ENCODE data around the gene STK35.

DNA sequence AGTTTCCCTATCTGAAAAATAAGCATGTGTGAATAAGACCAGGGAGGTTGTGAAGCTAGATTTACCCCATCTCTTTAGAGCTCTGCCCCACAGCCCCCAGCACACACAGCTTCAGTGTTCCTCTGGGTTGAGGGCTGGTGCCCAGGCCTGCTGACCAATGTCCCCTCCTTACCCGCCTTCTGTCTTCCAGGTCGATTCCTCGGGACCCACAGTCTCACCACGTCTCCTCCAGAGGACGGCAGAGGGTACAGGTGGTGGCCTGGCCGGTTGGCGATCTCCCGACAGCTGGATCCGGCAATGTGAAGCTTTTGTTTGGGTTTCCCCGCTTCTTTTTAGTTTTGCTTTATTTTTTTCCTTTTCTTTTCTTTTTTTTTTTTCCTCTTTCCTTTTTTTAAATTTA is 42.0 kb downstream of the STK35 start:
- TF ChIP-seq, protein P1, sequence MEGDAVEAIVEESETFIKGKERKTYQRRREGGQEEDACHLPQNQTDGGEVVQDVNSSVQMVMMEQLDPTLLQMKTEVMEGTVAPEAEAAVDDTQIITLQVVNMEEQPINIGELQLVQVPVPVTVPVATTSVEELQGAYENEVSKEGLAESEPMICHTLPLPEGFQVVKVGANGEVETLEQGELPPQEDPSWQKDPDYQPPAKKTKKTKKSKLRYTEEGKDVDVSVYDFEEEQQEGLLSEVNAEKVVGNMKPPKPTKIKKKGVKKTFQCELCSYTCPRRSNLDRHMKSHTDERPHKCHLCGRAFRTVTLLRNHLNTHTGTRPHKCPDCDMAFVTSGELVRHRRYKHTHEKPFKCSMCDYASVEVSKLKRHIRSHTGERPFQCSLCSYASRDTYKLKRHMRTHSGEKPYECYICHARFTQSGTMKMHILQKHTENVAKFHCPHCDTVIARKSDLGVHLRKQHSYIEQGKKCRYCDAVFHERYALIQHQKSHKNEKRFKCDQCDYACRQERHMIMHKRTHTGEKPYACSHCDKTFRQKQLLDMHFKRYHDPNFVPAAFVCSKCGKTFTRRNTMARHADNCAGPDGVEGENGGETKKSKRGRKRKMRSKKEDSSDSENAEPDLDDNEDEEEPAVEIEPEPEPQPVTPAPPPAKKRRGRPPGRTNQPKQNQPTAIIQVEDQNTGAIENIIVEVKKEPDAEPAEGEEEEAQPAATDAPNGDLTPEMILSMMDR (IDR thresholded peaks at IDR 0.05; ENCODE audit: insufficient read depth, low read length): no peak
- TF ChIP-seq POLR2AphosphoS5 (IDR thresholded peaks at IDR 0.05; ENCODE audit: low read depth): no peak
- TF ChIP-seq GABPA (IDR thresholded peaks at IDR 0.05; ENCODE audit: low read depth): no peak
- no peak for TF ChIP-seq REST (IDR thresholded peaks at IDR 0.05; ENCODE audit: insufficient replicate concordance, low read depth)
- no peak for TF ChIP-seq SPI1 (IDR thresholded peaks at IDR 0.05; ENCODE audit: borderline replicate concordance, low read depth)

Measured in HL-60 (cell line).